Embryonic facial prominence (tissue), 1 donor: ENCODE results near the gene MIAT.

Experiments
- DNase-seq: peaks from one replicate; pipeline ENCODE4 v3.0.0-alpha.2; 2016; ENCODE audit errors: extremely low spot score

MIAT gene

DNA sequence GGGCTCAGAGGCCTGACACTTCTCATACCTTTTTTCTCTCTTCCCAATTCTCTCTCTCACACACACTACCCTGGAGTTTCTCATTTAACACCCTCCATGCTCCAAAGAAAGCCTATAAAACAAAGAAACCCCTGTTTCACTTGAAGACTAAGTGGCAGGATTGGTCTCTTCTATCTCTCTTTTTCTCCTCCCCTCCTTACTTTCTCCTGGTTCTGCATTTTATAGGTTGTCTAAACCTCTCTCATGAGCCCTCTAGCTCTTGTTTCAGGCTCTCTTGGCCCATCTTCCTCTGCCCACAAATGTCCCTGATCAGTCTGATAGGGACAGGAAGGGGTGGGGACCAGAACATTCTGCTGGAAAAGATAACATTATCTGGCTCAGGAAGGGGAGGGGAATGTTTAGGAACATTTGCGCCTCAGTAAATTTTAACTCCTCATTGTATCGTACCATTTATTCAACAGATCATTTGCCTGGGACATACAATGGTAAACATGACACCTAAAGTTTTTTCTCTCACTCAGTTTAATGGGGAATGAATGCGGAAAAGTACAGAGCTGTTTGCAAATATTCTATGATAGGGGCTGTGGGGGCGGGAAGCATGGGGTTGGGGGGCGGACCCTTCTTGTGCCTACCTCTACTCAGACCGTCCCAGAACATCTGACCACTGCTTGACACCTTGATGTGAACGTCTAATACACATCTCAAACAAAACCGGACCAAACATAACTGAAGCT lies 24.8 kb upstream of the MIAT start:
- DNase-seq, result no peak

DNA sequence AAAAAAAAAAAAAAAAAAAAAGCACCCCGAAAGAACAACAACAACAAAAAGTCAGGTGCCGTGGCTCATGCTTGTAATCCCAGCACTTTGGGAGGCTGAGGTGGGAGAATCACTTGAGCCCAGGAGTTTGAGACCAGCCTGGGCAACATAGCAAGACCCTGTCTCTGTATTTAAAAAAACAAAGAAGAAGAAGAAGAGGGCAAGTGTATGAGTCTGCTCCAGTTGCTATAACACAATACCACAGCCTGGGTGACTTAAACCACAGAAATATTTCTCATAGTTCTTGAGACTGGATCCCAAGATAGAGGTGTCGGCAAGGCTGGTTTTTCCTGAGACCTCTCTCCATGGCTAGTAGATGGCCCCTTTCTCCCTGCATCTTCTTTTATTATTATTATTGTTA lies 23.2 kb upstream of the MIAT start:
- DNase-seq, result no peak

DNA sequence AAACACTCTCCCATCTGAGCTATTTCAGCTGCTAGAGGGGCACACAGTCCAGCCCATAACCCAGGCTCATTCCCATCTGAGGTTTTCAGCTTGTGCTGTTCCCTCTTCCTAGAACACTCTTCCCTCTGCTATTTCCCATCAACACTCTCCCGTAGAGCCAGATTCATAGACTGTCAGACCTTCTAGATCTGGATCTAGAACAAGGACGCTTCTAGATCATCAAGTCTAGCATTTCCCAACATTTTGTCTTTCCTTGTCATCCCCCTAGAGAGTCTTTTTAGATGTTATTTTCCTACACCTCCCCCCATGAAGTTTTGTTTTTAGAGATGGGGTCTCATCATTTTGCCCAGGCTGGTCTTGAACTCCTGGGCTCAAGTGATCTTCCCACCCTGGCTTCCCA lies 22.3 kb upstream of the MIAT start:
- no peak for DNase-seq

DNA sequence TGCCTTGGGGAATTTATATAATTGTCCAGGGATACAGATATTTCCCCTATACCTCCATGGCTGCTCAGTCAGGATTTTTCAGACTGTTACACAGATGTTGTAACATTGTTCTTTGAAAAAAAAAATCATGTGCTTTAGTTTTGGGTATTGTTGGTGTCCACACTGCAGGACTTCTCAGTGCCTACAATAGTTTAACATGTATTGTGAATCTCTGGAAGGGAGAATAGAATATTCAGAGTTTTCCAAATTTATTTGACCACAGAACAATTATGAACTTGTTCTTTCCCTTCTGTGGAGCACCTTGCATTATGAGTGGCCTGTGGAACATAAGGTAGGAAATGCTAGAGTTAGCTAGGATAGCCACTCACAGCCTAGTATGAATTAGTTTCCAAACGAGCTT lies 21.1 kb upstream of the MIAT start:
- DNase-seq, result no peak

DNA sequence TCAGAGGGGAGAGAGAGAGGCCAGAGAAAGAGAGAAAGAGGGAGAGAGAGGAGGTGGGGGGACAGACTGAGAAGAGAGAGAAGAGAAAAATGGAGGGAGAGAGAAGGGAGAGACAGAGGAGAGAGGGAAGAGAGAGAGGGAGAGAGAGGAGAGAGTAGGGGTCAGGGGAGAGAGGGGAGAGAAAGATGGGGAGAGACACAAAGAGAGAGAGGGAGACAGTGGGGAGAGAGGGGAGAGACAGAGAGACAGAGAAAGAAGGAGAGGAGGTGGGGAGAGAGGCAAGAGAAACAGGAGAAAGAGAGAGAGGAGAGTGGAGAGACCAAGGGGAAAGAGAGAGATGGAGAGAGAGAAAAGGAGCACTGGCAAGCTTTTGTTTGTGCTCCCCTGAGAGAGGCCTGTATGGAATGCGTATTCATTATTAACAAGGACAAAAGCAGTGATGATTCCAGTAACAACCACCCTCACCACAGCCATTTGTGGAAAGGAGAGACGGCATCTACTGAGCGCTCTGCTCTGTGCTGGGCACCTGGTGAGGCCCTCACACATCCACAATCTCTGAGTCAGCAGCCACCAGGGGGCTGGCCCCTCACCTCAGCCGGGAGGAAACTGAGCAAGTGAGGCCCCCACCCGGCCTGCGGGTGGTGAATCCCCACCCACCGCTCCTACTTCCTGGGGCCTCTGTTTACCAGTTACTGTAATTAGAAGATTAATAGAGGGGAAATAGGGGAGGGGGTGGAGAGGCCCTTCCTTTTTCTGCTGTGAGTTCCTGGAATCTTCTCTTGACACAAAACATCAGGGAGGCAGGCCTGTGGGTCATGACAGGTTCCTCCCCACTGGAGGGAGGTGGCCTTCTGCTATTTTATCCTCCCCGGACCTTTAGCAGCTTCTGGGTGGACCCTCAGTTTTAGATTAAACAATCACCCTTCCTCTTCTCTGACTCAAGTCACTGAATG lies 14.6 kb upstream of the MIAT start:
- DNase-seq, result no peak

DNA sequence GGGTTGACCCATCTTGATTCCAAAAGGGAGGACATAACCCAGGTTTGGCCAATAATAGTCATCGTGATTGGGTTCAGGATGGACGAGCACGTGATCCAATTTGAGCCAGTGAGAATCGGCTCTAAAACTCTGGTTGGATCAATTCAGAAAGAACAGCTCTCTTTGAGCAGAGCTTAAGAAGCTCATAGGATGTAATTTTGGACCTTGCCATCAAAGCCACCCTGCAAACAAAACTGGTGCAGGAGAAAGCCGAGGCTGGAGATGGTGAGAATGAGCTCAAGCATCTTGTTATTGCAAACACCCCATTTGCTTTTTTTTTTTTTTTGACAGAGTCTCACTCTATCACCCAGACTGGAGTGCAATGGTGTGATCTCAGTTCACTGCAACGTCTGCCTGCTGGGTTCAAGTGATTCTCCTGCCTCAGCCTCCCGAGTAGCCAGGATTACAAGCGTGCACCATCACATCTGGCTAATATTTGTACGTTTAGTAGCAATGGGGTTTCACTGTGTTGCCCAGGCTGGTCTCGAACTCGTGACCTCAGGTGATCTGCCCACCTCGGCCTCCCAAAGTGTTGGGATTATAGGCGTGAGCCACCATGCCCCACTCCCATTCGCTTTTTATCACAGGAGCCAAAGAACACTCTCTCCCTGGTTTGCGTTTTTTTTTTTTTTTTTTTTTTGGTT lies 13.8 kb upstream of the MIAT start:
- DNase-seq, result no peak

DNA sequence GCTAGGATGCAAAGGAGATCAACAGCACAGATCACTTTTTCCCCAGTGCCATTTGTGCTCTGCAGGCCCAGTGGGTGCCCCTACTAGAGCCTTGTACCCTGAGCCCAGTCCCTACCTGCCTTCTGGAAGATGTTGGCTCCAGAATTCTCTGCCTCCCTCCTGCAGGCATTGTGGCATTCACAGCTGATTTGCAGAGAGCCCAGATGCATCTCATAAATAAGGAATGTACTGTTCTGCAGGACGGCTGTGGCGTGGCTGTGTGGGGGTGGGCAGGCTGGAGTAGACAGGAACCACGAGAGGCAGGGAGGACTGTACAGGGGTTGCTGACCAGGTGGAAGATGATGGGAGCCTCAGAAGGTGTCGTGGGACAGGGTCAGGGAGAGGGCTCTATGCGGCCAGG lies 11.2 kb upstream of the MIAT start:
- DNase-seq, result no peak

DNA sequence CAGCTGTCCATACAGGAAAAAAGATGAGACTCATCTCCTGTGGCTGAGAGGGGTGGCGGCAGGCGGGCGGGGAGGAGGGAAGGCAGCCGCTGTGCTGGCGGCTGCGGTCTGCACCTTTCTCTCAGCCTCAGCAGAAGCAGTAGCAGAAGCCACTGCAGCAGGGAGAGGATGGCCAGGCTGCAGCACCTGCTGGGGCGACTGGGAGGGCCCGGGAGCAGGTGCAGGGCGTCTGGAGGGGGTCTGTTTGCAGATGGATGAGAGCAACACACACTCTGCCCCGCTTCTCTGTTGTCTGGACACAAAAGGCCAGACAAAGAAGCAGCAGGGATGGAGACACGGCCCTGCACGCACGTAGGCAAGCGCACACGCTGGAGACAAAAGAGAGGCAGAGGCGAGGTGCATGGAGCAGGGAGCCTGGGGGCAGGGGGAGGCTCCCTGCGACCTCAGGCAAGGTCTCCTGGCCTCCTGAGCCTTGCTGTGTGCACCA lies 9.3 kb upstream of the MIAT start:
- DNase-seq, result no peak

DNA sequence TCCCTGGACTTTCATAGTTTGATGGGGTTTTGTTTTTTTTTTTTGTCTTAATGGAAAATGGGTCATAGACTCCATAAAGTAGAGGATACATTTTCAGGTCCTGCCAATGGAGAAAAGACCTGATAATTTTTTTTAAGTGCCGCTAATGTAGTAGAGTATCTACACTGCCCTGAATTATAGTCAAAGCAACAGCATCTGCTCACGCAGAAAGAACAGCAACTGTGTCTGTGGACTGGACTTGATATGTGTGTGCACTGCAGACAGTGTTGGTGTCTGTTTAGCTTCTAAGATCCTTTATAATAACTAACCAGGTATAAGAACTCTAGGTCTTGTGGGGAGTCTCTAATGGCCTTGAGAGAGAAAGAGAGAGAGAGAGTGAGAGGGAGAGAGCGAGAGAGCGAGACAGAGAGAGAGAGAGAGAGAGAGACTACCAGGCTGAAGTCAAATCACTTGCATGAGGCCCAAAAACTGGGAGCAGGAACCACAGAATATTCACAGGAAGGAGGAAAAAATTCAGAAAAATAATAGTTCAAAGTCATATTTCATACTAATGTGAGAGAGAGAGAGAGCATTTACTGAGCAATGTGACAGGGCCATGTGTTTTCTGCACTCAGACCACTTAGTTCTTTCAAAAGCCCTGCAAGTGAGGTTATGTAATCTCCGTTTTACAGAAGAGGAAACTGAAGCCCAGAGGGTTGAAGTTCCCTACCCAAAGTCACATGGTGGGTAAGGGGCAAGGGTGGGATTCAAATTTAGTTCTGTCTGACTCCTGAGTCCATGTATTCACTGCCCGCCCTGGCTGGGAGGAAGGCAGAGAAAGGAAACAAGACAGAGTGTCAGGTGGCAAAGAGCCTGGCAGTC lies 8.6 kb upstream of the MIAT start:
- no peak for DNase-seq

DNA sequence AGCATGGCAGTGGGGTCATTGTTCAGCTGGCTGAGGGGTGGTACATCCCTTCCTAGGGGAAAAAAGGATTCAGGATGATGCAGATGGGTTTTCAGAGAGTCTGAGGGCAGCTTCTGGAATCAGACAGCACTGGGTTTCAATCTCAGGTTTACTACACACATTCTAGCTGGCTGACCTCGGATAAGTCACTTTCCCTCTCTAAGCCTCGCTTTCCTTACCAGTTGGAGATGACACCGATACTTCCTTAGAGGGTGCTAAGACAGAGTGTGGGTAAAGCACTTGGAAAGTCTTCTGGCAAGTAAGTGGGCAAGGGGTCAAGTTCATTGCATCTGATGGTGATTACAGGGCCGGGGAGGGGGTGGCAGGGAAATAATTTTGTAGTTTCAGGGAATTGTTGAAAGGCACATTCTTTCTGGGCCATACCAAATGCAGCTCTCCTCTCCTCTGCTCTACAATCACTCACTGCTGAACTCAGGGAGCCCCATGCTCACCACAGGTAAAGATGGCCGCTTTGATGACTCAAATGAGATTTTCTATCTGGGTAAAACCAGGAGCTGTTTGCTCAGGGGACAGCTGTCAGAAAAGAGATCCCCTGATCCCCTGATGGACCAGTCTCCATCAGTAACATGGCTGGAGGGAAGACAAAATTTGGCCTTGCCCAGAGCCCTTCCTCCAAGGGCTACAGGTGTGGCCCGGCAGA lies 6.5 kb upstream of the MIAT start:
- DNase-seq, result no peak

DNA sequence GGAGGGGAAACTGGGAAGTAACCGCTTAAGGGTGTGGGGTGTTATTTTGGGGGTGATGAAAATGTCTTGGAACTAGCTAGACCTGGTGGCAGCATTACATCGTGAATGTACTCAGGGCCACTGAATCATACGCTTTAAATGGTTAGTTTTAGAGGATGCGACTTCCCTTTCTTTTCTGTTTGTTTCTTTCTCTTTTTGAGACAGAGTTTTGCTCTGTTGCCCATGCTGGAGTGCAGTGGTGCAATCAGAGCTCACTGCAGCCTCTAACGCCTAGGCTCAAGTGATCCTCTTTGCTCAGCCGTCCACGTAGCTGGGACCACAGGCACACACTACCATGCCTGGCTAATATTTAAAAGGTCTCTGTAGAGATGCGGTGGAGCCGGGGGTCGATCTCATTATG lies 5.6 kb upstream of the MIAT start:
- no peak for DNase-seq

DNA sequence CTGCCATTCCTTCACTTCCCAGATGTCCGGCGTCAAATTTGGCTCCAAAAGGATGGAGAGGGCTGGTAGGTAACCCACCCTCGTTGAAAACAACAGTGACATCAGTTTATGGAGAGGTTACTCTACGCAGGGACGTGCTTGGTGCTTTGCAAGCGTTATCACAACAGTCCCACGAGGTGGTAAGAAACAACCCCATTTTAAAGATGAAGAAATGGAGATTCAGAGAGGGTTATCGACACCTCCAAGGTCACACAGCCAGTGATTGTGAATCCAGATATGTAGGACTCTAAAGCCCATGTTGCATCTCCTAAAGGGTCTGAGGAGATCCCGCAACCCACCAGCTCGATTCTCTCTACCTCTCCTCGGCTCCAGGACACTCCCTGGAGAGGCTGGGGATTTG lies 773 bp downstream of the MIAT start:
- no peak for DNase-seq

DNA sequence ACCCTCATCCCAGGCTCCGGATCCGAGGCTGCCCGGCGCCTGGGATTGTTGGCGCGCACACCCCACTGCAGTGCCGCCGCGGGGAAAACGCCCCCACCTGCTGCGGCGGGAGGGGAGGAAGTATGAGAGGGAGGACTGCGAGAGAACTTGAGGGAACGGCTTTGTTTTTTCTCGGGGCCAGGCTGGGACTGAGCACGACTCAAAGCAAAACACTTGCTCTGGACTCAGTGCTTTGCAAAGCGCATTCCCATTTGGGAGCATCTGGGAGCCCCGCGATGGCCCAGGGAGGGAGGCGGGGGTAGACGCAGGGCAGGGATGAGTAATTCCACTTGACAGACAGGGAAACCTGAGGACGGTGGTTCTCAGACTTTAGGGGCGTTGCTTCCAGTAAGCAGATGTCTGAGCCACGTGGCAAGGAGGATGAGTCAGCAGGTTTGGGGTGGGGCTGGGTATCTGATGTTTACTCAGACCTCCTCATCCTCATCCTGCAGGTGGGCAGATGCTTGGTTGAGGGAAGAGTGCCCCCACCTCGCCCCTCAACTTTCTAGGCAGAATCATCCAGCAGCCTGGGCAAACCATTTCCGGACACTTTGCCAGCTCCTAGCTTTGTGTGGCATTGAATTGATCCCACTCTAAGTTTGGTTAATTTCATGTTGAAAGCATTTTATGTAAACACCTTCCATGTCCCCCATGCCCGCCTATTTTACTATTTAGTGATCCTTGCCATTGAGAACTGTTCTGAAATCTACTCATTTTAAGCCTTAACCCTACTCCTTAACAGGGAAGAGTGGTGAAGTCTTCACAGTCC lies 1.5 kb downstream of the MIAT start:
- DNase-seq, result peak; percentile 70

DNA sequence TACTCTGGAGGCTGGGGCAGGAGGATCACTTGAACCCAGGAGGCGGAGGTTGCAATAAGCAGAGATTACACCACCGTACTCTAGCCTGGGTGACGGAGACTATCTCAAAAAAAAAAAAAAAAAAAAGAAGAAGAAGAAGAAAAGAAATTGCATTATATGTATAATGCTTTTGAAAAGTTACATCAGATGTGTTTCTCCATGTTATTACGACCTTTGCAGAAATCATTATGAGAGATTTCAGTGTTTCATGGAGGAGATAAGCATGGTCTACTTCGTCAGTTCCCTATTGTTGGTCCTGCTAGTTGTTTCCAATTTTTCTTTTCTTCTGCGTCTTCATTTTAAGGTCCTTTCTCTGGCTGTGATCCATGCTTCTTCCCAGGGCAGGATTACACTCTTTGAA lies 3.0 kb downstream of the MIAT start:
- no peak for DNase-seq

DNA sequence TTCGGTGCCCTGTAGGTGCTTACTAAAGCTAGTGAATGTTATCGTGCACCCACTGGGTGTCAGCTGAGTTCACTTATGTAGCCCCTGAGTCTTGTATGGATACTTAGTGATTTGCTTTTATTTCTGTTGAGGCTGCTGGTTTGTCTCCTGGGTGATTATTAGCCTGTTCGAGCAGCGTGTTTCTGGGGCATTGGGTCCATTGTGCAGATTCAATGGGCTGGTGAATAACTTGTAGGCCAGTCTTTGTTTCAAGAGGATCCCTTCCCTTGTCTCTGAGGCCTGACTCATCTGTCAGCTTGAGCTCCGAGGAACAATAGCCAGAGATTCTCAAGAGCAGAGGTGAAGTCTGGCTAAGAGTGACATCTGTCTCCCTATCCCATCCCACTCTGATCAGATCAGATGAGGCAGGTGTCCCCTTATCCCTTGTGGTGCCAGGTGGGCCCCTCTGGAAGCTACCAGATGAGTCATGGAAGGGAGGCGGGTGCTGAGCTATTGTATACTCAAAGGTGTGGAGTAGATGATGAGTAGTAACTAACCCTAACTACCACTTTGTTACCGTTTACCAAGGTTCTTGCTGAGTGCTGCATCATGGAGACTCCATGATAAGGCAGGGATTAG lies 3.7 kb downstream of the MIAT start:
- no peak for DNase-seq

DNA sequence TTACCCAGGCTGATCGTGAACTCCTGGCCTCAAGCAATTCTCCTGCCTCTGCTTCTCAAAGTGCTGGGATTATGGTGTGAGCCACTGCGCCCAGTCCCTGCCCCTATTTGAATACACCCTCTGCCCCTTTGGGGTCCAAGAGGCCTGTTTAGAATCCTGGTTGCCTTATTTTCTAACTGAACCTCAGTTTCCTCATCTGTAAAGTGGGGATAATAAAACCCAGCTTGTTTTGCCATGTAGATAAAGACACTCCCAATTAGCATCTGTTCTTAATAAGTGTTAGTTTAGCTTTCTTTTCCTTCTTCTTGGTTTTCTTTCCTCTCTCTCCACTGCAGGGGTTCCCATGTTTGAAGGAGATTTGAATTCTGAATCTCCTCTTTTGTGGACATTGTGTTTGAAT lies 4.8 kb downstream of the MIAT start:
- no peak for DNase-seq

DNA sequence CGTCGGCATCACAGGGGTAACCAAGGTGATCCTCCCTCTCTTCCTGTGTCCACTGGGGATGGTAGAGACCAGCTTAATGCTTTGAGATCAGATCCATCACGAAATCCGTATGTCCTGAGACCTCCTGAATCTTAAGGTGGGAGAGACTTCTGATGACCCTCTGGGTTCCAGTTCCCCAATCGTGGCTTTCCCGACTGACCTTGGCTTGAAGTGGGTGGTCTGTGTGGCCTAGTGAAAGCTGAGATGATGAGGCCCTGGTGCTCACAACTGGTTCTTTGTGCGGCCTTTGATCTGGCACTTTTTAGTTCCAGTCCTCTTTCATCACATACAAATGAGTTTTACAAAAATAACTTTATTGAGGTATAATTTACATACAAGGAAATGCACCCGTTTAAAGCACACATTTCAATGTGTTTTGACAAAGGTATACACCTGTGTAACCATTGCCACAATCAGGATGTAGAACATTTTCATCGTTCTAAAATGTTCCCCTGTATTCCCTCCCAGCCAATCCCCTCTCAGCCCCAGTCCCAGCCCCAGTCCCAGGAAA lies 6.1 kb downstream of the MIAT start:
- DNase-seq, result no peak

DNA sequence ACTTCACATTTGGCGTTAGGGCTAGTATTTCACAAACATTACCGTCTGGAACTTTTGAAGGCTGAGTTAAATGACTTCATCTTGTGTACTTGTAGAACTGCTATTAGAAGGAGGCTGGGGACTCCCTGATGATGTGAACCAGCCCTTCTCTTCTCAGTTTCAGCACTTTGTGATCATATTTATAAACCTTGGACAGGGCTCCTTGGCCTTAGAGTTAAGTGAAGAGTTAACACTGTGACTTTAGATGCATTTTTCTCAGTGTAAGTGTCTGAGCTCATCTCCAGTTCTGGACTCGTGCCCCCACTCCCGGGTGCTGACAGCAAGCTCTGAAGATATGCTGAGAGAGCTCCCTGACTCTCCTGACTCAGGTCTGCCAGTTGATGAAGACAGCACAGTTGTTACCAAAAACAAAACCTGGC lies 8.4 kb downstream of the MIAT start:
- no peak for DNase-seq

DNA sequence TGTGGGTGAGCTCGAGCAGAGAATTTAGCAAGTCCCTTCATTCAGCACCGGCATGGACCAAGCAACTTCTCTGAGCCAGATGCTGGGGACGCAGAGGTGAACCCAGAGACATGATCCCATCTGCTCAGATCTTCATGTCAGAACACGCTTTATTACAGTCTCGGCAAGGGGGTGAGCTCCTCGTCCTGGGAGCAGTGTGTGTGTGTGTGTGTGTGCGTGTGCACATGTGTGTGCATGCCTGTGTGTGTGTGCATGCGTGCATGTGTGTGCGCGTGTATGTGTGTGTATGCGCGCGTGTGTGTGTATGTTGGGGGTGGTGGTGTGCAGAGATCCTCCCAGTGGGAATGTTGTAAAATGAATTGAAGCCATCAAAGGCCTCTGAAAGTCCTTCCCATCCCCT lies 9.8 kb downstream of the MIAT start:
- no peak for DNase-seq
